ENCODE results near the gene RPS6KA5.

DNA sequence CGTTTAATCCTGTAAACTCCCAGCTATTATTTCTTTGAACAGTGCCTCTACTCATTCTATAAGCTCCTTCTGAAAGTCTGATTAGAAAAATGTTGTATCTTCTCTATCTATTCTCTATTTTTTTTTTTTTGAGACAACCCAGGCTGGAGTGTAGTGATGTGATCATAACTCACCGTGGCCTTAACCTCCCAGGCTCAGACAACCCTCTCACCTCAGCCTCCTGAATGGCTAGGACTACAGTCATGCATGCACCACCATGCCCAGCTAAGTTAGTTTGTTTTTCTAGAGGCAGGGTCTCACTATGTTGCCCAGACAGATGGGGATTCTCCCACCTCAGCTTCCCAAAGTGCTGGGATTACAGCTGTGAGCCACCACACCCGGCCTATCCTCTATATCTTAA, 66.6 kb downstream of the RPS6KA5 start:
- TF ChIP-seq, protein P1, sequence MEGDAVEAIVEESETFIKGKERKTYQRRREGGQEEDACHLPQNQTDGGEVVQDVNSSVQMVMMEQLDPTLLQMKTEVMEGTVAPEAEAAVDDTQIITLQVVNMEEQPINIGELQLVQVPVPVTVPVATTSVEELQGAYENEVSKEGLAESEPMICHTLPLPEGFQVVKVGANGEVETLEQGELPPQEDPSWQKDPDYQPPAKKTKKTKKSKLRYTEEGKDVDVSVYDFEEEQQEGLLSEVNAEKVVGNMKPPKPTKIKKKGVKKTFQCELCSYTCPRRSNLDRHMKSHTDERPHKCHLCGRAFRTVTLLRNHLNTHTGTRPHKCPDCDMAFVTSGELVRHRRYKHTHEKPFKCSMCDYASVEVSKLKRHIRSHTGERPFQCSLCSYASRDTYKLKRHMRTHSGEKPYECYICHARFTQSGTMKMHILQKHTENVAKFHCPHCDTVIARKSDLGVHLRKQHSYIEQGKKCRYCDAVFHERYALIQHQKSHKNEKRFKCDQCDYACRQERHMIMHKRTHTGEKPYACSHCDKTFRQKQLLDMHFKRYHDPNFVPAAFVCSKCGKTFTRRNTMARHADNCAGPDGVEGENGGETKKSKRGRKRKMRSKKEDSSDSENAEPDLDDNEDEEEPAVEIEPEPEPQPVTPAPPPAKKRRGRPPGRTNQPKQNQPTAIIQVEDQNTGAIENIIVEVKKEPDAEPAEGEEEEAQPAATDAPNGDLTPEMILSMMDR (IDR thresholded peaks at IDR 0.05; ENCODE audit: low read depth, low read length, poor library complexity, severe bottlenecking) = no peak
- TF ChIP-seq EZH2phosphoT487 (IDR thresholded peaks at IDR 0.05; ENCODE audit: borderline replicate concordance, low read length) = no peak

Data from DOHH2 (cell line).